ENCODE results near the gene MFSD2A. TPM values are rescaled to one million over a fixed set of nuclear protein-coding genes. Genes with fewer than 3 reads are reported as not detected.

MFSD2A gene
- total RNA-seq, 1 experiment from 2014 or later, result 19.9 TPM

GRCh38 chr1:40014812-40015594, 60.1 kb downstream of the MFSD2A start:
- Mint-ChIP-seq H3K4me1 (peaks cover 0 to 2% of the 10 kb centered on the region in 2 experiments; a peak in 1 of 4 replicates), H3K27me3 (ENCODE audit: low read depth) (no peaks in the 10 kb centered on the region), H3K9me3 (peaks cover 7 to 16% of the 10 kb centered on the region in 2 experiments; a peak in 4 of 5 replicates), H3K36me3 (ENCODE audit: insufficient read depth in 1 of 3, low read depth in 3 of 3) (peaks cover 0 to 6% (median 0%) of the 10 kb centered on the region in 3 experiments; a peak in 2 of 7 replicates), H3K27ac (no peak overlapping the region; a peak in 2 of 7 replicates), H3K4me3 (no peak overlapping the region)
- Histone ChIP-seq H3K27ac (ENCODE audit: insufficient read length, low read depth, low read length) (no peak overlapping the region), H2BK5ac (ENCODE audit: insufficient read length, low read length) (no peak overlapping the region), H3K4me1 (ENCODE audit: insufficient read depth, low read length) (no peaks in the 10 kb centered on the region), H4K5ac (ENCODE audit: insufficient read length, low read depth, low read length) (no peak overlapping the region), H3K23ac (ENCODE audit: insufficient read length, low read depth, low read length) (no peak overlapping the region), H3K18ac (ENCODE audit: insufficient read length, low read depth, low read length) (no peak overlapping the region), H3K23me2 (ENCODE audit: insufficient read length, low read depth, low read length, poor library complexity, severe bottlenecking) (no peaks in the 10 kb centered on the region), H4K8ac (replicated peaks; ENCODE audit: insufficient read length, low read depth, low read length) (no peak overlapping the region), H3K4me2 (ENCODE audit: insufficient read depth, insufficient read length, low read length) (no peak overlapping the region), H2BK12ac (ENCODE audit: insufficient read length, low read depth, low read length) (no peak overlapping the region), H3K27me3 (ENCODE audit: insufficient read depth, low read length) (no peaks in the 10 kb centered on the region), H3K9ac (ENCODE audit: extremely low read depth, insufficient read length, low read length) (no peak overlapping the region), H3K79me1 (ENCODE audit: insufficient read depth, low read depth, low read length, poor library complexity, severe bottlenecking) (no peaks in the 10 kb centered on the region), H3T11ph (ENCODE audit: low read length) (no peak overlapping the region), H3K4ac (ENCODE audit: low read depth, low read length) (no peak overlapping the region), H2AFZ (ENCODE audit: low read length) (no peak overlapping the region), H3K9me3 (ENCODE audit: control insufficient read depth, low read depth, low read length) (no peaks in the 10 kb centered on the region), H4K91ac (ENCODE audit: insufficient read length, low read depth, low read length) (no peak overlapping the region), H2BK20ac (ENCODE audit: low read depth, low read length, poor library complexity, severe bottlenecking) (no peak overlapping the region), H3K79me2 (ENCODE audit: insufficient read depth, low read length) (no peaks in the 10 kb centered on the region), H3K14ac (ENCODE audit: insufficient read depth, low read length) (no peak overlapping the region), H2BK15ac (ENCODE audit: low read depth, low read length) (no peak overlapping the region), H3K56ac (ENCODE audit: insufficient read length, low read depth, low read length) (no peak overlapping the region), H2AK5ac (ENCODE audit: insufficient read length, low read length) (no peak overlapping the region), H2BK120ac (ENCODE audit: low read depth, low read length, poor library complexity, severe bottlenecking) (no peak overlapping the region), H4K20me1 (ENCODE audit: control insufficient read depth, insufficient read depth, insufficient read length) (no peaks in the 10 kb centered on the region)
- no peak for TF ChIP-seq CTCF (conservative IDR thresholded peaks at IDR 0.05)
- no CpG with 5 or more reads among the region's 10 CpGs for WGBS (ENCODE audit: extremely low coverage, insufficient read length, low lambda C conversion rate)
- no peak for DNase-seq

Measured in H9 (cell line).